HG03025 (cell line): Measurements from ENCODE around the gene GAL.

Experiments
- ATAC-seq: cut with Tn5 transposase; IDR thresholded peaks from one replicate; pipeline ENCODE4 v1.9.1; 2021; ENCODE audit warnings: mild to moderate bottlenecking, moderate library complexity; ENCODE audit not compliant: unreplicated experiment, low FRiP score

The GAL gene

GRCh38 chr11:68678031-68678441 is 6.3 kb upstream of the GAL start:
- ATAC-seq: no peak

DNA sequence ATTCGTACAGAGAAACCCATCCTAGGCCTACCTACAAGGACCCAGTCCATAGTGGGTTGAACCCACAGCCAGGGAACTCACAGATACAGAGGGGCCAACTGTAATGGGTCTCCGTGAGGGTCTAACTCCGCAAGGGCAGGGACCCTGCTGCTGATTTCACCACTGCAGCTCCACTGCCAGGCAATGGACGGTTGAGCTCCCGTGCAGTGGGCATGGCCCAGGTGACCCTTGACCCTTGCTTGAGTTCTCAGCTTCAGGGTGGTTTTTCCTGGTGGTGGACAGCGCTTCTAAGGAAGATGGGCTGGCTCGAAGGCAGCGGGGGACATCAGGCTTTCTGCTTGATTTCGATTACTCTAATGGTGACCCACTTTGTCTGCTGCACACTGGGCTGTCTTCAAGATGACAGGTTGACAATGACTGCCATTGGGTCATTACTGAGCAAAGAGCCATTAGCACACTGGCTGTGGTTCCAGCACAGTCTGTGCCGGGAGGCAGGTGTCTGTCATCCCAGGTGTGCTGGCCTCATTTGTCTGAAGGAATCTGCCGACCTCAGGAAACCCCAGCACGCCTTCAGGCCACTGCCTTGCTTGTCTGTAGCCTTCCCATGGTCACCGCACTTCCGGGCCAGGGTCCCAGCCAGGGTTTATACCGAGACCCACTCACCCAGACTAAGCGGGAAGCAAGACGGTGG is 3.7 kb upstream of the GAL start:
- no peak for ATAC-seq

GRCh38 chr11:68682531-68682961 is 1.8 kb upstream of the GAL start:
- no peak for ATAC-seq

DNA sequence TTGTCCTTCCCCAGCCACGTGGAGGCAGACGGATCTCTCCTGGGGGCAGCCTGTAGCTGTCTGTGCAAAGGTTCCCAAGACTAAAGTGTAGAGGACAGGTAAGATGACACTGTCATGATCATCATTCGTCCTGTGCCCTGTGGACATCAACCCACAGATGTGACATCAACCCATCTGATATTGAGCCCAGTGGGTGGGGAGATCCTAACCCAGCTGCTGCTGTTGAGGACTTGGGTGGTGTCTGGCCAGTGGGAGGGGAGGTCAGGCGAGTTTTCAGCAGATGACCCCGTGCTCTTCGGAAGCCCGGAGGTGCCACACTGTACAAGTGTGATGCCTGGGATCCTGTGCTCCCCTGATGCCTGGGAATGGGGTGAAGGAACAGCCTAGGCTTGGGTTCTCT is 1.2 kb upstream of the GAL start:
- ATAC-seq: no peak

DNA sequence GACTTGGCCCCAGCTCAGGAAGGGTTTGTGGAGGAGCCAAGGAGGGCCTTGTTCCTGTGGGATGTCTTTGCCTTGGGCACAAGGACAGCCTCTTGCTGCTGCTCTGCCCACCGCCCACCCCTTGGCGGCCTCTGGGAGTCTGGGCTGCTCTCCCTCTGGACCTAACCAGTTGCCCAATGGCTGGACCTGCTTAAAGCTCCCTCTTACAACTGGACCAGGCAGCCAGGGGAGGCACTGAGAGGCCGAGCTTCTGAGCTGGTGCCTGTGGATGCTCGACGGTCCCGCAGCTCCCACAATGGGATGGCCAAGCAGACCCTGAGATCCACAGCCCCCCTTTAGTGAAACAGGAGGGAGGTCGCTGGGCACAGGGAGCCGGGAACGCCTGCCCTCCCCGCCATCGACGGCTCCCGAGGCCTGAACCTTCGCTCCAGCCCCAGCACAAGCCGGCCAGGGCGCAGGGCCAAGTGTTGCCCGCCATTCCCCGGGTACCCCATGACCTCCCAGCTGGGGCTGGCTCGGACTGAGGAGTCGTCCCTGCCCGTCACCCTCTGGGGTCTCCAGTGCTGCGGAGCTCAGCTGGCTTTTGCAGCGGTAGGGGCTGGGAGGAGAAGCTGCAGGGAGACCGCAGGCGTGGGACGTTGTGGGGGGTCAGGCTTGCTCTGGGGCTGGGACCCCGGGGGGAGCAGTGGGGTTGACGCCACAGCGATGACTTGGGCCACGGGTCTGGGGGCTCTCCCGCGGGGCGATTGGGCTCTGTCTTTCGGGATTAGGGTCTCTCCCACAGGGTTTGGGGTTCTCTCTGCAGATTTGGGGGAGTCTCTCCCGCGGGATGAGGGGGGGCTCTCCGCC is 584 bp upstream of the GAL start:
- no peak for ATAC-seq

DNA sequence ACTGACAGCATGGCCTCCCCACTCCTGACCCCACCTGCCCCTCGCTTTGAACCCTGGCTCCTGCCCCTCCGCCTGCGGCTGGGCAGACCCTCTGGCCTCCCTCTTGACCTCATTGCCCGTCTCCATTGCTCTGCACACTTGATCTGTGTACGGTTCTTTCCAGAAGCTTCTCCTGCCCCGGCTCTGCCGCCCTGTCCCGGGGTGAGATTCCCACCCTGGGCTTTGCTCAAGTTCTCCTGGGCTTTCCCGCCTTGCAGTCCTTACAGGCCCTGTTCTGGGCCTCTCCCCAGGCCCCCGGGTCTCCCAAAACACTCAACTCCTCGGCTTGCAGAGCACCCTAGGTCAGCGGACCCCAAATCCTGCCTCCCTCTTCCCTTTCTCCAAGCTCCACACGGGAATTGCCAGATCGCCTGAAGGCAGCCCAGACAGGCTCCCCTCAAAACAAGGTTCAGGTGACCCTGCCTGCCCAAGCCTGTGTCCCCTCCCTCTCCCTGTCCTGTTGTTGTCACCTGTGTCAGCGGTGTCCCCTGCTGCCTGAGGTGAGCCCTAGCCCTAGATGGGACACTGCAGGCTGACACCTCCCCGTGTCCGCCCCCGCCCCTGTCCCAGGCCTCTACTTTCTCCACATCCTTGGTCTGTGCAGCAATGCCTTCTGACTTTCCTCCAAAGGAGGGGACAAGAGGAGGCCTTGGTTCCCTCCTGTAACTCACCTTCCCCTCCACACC is 1.5 kb downstream of the GAL start:
- no peak for ATAC-seq

- no peak for ATAC-seq
Observed at GRCh38 chr11:68686486-68686885, 2.1 kb downstream of the GAL start.

DNA sequence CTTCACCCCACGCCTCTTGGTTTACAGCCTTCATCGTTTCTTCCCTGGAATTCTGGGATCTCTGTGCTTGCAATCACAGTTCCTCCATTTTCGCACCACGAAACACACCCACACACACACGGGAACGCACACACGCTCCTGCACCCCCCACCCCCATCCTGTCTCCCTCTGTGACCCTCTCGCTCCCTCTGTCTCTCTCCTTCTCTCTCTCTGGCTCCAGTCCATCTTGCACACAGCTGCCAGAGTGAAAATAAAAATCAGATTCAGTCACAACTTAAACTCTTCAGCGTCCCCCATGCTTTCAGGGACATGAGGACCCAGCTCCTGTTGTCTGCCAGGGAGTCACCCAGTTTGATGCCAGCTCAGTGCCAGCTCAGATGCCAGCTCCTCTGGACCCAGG is 3.0 kb downstream of the GAL start:
- no peak for ATAC-seq

GRCh38 chr11:68687986-68688385 is 3.6 kb downstream of the GAL start:
- ATAC-seq: no peak

GRCh38 chr11:68688881-68689280 is 4.5 kb downstream of the GAL start:
- no peak for ATAC-seq

DNA sequence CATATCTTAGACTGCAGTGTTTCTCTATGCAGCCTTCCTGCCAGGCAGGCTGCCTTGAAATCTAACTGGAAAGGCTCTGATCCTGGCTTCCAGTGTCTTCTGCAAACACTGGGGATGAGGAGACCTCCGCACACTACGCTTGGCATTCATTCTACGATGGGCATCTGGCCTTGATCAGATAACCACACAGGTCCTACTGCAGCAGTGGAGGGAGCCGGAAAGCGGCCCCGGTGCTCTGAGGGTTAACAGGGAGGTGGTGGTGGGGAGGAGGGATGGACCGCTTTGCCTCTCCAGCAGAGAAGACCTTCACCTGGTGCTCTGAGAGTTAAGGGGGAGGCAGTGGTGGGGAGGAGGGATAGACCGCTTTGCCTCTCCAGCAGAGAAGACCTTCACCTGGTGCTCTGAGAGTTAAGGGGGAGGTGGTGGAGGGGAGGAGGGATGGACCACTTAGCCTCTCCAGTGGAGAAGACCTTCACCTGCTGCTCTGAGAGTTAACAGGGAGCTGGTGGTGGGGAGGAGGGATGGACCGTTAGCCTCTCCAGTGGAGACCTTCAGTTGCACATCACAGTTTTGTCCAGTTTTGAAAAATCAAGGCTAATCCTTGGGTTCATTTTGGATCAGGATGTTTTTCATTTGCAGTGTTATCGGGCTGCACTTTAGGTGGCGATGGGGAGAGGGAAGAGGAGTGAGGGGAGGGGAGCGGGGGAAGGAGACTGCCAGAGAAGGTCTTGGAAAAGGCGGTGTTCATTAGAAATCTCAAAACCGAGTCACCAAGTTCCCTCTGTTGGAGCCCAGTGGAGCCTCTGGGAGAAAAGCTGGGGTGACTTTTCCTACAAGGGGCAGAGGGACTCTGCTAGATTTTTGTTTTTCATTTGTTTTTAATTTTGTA is 5.6 kb downstream of the GAL start:
- ATAC-seq: no peak

- no peak for ATAC-seq
Observed at GRCh38 chr11:68690671-68691401, 6.5 kb downstream of the GAL start.

DNA sequence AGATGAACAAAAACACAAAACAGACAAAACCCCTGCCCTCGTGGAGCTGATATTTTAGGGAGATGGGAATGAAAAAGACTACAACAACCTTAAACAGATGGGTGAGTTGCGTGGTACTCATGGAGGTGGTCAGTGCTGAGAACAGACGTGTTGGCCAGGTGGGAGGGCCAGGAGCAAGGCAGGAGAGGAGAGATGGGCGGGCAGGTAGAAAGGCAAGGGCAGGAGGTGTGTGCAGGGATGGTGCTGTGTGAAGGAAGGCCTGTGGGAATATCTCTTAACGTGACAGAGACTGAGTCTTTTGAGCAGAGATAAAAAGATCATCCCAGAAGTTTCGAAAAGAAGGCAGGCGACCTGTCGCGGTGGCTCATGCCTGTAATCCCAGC is 7.0 kb downstream of the GAL start:
- ATAC-seq: no peak

DNA sequence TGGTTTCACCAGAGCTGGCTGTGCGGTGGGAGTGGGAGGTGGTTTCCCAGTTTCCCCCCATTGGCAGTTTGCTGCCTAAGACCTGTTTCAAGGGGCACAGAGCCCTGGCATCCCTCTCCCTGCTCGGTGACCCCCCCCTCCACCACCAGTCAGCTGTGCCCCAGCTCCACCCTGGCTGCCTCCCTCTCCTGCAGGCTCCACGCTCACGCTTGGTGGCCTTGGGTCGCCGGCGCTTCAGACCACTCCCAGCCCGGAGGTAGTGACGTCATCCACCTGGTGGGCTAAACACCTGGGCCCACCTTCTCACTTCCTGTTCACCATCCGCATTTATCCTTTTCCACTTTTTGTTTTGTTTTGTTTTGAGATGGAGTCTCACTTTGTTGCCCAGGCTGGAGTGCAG is 7.8 kb downstream of the GAL start:
- no peak for ATAC-seq

DNA sequence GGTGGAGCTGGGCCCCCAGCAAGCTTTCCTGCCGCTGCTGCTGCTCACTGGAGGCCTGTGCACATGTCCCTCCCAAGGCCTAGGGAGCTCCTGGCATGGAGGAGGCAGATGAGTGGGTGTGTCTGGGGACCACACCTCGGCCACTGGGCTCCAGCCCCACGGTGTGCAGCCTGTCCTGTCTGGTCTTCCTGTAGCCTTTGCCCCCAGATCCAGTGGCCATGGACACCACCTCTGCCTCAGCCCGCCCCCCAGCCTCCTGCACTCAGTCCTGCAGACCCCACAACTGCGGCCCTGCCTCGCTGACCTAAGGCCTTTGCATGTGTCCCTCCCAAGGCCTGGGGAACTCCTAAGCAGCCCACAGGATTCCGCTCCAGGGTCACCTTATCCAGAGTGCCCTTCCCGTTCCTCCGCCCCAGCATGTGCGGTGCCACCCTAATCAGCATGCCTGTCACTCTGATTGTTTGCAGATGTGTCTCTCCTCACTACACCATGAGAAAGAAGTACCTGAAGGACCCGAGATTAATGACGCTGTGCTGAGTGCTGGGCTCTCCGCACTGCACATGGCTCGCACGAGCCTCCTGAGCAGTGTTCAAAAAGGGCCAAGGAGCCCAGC is 8.6 kb downstream of the GAL start:
- ATAC-seq: no peak

DNA sequence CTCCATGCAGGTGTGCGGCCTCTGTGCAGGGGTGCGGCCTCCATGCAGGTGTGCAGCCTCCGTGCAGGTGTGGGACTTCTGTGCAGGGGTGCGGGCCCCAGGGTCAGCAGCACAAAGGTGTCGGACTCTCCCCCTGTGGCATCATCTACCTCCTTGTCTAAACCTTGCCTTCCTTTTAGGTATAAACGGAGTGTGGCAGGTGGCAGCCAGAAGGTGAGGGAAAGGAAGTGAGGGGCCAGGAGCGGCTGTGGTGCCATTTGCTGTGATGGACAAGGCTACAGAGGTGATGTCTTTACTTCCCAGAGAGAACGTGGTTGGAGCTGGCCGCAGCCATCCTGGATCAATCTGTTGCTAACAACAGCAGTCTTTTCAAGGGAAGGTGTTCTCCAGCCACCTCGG is 9.1 kb downstream of the GAL start:
- no peak for ATAC-seq

DNA sequence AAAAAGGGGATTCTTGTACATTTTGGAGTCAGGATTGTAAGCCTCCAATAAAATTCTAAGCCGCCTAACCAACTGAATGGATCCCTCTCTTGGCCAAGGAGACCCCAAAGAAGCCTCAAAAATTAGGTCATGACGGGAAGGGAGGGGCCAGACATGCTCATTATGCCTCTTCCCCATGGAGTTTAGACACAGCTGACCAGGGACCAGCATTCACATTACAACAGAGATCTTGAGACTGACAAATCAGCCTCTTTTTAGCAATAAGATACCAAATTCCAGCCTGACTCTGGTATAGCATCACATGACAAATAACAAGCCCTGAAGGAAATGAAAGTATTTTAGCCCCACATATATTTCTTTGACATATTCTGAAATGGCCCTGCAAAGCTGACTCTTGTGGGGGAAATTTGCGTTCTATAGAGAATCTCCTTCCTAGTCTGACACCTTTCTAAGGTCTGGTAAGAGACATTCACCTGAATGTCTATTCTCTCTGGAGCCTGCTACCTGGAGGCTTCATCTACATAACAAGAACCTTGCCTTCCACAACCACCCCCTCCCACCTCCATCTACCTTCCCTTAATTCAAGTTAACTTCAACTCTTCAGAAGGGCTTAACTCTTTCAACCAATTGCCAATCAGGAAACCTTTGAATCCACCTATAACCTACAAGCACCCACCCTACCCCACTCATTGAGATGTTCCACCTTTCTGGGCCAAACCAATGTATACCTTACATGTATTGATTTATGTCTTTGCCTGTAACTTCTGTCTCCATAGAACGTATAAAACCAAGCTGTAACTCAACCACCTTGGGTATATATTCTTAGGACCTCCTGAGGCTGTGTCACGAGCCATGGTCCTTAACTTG is 10.3 kb downstream of the GAL start:
- no peak for ATAC-seq

DNA sequence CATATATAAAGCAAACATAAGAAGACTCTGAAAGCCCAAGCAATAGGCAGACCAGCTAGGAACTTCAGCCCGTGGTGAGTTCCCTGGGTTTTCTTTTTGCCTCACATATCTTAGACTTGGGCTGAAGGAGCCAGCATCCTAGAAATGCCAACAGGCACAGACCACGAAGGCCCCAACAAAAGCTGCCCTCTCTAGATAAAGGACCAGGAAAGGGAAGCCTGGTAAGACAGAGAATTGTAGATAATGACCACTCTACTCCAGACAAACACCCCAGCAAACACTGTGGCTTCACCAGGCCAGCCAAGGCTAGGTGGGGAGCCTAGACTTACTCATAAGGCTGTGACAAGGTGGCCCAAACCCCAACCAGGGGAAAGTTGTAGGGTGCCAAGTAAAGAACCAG is 11.2 kb downstream of the GAL start:
- ATAC-seq: no peak
